Measurements from ENCODE around the gene KRTAP20-1.

Gene KRTAP20-1, protein sequence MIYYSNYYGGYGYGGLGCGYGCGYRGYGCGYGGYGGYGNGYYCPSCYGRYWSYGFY

DNA sequence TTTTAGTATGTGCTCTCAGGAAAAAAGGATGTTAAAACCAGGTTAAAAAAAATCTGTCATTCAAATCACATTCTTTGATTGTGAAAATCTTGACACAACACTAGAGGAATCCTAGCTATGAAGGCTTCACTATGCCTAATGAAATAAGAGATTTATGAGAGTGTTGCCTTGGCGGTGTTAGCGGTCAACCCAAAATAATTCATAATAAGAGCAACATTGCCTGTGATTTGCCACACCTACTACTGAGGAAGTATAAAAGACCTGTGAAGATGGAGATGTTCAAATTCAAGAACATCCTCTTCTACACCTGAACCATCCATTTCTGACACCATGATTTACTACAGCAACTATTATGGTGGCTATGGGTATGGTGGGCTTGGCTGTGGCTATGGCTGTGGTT lies at the start of gene KRTAP20-1:
TSS of gene KRTAP20-1 (plus strand) at position 301 of the 400 bp plus-strand sequence. CDS start at position 331, 30 bp downstream.
- DNase-seq = no peak

DNA sequence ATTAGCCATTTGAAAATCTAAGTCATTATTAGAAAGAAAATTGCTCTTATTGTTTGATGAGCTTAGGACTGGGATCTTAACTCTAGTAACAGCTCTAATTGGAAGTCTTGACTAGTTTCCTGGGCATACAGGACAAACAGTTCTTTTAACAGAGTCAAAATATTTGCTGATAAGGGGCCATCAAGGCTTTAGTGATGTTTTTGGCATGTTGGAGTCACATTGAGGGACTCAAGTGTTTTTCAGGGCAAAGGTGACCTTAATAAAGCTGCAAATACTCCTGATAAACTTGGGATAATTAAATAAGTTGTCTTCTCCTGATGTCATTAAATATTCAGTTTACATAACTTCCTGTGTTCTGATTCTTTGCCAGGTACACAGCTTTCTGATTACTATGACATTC lies 48.6 kb upstream of the KRTAP20-1 start:
- no peak for DNase-seq

DNA sequence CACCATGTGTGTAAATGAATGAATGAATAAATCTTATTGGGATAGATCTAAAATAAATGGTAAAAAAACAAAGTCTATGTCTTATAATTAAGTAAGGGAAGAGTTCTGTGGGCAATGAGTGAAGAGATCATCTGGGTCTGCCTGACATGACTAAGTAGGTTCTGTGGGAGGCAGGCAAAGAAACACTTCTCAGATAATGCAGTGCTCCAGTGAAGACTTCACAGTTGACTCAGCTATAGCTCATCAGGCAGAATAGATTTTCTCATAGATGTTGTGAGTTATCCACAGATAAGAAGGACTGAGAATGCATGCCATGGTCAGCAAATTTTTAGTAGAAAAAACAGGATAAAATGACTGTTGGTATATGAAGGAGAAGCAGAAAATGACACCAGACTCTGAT lies 38.5 kb upstream of the KRTAP20-1 start:
- no peak for DNase-seq

DNA sequence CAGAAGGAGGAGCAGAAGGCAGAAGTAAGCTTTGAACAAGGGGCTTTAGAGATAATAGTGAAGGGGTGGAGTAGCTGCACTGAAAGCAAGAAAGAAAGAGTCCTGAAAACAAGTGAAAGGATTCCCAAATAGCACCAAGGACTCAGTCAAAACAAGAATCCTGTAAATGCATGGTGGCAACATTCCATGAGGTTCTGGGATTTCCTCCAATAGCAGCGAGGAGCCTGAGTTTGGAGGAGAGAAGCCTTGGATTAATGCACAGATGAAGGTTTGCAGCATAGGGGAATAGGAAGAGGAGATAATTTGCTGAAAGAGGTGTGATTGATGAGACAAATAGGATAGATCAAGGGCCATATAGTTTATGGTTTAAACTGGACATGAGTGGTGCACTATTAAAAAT lies 36.9 kb upstream of the KRTAP20-1 start:
- no peak for DNase-seq

DNA sequence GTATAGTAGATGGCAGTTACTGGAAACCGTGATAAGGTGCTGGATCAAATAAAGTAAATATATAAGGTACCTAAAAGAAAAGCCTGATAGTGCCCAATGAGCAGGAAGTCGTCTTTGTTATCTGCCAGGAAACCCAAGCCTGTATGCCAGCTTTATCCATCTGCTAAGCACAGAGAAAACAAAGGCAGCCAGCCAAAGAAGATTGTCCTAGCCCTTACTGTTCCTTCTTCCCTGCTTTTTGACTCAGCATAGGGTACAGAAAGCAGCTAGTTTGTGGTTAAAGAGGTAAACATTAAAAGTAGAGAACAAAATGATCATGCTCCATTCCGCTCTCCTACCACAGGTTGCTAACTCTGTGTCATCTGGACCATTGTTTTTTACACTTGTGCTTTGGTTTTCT lies 36.1 kb upstream of the KRTAP20-1 start:
- no peak for DNase-seq

DNA sequence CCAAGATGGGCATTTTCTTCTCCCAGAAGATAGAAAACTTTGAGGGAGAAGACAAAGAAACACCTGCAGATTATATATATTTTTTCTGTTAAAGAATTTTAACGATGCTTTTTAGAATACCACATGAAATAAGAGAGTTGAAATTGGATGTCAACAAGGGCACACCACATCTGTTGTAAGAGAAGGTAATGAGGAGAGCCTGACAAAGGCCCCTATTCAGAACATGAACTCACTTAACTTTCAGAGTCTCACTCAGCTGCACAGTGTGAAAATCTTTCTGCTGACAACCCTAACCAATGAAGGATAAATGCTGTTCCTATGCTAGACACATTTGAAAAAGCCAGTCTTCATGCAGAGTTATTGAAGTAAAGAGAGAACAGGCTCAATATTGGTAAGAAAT lies 33.4 kb upstream of the KRTAP20-1 start:
- no peak for DNase-seq

DNA sequence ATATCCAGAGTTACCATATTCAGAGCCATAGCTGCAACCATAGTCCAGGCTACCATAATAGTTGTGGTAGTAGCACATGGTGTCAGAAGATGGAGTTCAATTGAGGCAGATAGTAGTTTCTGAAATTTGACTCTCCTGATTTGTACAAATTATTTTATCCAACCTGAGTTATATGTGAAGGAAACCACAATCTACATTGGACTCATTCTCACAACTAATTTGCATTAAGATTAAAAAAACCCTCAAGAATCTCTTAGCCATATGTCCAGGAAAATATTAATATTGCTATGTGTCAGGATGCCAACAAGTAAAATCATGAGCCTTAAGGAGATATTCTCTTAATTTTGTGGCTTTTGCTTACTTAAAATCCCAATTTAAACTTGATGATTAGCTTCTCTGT lies 25.9 kb upstream of the KRTAP20-1 start, which contains the start of gene KRTAP22-2:
TSS of gene KRTAP22-2 (minus strand) at position 101 of the 400 bp plus-strand sequence.
- DNase-seq = no peak

DNA sequence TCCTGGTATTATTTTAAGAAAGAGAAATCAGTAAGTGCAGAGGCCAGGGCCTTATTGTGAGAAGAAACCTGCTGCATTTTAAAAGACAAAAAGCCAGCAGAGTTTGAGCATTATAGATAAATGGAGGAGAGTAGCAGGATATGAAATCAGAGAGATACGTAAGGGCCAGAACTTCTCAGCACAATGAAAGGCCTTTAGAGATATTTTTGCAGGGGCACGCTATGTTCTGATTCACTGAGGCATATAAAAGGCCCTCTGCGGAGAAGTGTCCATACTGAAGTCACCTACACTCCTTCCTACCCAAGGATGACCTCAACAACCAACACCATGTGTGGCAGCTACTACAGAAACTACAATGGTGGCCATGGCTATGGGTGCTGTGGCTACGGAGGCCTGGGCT lies 24.1 kb upstream of the KRTAP20-1 start, which contains the start of gene KRTAP6-3:
TSS of gene KRTAP6-3 (plus strand) at position 301 of the 400 bp plus-strand sequence. CDS start at position 307, 6 bp downstream.
- no peak for DNase-seq

DNA sequence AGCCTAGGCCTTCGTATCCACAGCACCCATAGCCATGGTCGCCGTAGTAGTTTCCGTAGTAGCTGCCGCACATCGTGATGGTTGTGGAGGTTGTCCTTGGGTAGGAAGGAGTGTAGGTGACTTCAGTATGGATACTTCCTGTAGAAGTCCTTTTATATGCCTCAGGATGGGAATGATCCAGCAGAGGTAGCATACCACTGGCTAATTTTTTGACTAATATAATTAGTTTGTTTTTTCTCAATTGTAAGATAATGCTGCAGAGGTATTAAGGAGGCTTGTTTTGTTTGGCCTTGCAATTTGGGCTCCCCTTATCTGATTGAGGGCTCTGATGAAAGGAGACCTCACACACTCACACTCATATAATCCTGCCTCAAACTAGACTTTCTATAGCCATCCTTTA lies 17.4 kb upstream of the KRTAP20-1 start, which contains the start of gene KRTAP6-2:
TSS of gene KRTAP6-2 (minus strand) at position 101 of the 400 bp plus-strand sequence. CDS start at position 73, 28 bp downstream.
- DNase-seq = no peak

DNA sequence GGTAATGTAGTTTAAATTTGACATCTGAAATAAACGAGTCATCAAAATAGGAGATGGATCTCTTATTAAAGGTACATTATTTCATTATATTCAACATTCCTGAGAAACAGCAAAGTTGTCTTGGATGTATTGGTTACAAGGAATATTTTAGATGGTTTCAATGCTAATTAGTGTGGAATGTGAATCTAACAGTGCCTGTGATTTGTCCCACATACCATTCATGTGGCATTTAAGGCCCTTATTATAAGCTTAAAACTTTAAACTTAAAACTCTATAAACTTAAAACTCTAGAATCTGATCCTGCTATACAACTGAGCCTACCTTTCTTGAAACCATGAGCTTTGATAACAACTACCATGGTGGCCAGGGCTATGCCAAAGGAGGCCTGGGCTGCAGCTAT lies 15.4 kb upstream of the KRTAP20-1 start, which contains the start of gene KRTAP22-1:
TSS of gene KRTAP22-1 (plus strand) at position 301 of the 400 bp plus-strand sequence.
- no peak for DNase-seq

DNA sequence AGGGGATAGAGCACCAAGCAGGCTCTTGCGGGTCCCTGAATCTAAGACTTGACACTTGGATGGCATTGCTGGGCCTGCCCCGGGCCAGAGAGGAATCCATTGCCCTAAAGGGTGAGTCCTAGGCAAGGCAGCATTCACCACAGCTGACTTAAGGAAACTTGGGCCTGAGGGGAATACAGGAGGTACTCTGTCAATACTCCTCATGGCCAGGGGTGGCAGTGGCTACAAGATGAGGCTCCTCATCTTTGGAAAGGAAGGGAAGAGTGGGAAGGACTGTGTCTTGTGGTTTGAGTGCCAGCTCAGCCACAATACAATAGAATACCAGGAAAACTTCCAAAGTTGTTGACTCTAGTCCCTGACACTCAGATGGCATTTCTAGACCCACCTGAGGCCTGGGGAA lies 10.3 kb upstream of the KRTAP20-1 start:
- no peak for DNase-seq

DNA sequence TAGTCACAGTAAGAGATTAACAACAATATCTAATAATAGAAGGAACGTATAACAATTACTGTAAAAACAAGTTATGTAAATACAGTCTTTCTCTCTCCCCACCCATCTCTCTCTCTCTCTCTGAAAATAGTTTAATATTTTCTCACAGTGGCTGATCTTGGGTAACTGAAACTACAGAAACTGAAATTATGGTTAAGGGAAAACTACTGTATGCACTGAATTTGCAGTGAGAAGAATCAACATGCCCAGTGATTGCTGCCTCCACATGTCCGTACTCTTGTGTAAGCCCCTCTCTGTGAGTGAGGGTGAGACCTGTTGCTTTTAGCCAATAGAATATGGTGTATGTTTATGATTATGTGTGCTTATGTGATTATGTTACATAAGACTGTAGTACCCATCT lies 4.1 kb upstream of the KRTAP20-1 start:
- no peak for DNase-seq

DNA sequence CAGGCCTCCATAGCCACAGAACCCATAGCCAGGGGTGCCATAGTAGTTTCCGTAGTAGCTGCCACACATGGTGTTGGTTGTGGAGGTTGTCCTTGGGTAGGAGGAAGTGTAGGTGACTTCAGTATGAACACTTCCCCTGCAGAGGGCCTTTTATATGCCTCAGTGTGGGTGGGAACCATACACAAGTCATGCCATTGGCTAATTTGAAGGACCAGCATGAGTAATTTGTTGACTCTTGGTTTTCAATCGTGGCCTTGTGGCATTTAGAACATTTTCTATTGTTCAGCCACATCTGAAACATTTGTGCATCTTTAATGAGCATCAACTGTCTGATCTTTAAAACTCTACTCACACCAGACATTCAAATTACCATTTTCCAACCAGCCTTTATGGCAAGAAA lies 2.4 kb upstream of the KRTAP20-1 start, which contains the start of gene KRTAP6-1:
TSS of gene KRTAP6-1 (minus strand) at position 95 of the 400 bp plus-strand sequence. CDS start at position 69, 26 bp downstream.
- no peak for DNase-seq

DNA sequence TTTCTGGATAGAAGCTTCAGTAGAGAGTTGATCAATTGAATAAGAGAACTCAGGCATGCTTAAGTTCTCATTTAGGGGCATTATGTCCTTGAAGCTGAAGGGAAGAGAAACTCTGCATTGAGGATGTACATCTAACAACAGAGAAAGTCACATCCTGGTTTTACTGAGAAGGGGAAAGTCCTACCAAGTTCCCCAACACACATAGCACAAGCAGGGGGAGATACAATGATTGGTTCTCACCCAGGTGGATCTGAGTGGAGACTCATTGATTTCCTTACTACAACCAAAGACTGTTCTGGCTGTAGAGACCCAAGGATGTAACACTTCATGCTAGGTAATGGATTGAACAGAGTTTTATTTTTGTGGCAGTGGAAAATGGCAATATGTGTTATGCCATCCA lies 1.0 kb upstream of the KRTAP20-1 start:
- DNase-seq = no peak

DNA sequence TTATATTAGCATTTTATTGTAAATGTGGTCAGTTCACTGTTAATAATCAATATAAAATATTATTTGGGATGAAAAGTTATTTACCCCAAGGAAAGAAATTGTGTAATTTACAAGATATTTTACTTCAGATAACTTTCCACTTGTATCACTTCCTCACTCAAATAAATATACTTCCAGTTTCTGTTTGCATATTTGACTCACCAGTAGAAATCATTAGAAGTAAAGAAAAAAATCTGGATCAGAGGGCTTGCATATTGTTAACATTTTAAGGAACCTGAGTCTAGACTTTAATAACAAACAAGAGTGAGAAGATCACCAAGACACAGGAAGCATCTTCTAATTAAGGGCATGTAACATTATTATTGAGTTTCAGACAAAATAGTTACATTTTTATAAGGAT lies 3.9 kb downstream of the KRTAP20-1 start:
- DNase-seq = no peak

DNA sequence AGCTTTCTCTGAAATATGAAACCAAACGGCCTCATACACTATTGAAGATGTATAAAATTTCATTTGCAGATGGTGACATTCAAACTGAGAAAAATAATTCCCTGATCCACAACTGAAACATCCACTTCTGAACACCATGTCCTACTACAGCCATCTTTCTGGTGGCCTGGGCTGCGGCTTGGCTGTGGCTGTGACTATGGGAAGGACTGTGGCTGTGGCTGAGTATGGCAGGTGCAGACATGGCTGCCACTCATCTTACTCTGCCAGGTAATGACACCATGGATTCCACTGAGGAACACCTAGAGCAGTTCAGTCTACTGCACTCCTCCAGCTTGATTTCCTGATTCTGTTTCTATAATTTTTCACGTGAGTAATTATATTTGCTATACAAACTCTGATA lies 4.3 kb downstream of the KRTAP20-1 start, which contains the start of gene KRTAP20-4:
TSS of gene KRTAP20-4 (plus strand) at position 106 of the 400 bp plus-strand sequence.
- no peak for DNase-seq

DNA sequence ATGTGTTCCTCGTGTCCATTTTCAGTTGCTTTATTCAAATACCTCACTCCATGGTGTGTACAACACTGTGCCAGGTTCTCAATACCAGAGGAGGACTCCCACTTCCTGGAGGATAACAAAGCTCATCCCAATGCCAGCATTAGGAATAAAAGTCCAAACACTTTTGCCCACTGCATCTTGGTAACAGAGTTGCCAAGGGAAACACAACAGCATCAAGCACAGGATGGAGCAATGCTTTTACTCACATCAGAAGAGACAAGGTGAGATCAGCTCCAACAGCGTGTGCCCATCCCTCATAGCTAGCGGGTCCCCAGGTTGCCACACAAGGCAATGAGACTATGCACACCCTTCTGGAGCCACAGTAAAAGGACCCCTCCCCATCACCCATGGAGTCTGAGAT lies 7.1 kb downstream of the KRTAP20-1 start:
- DNase-seq = no peak

DNA sequence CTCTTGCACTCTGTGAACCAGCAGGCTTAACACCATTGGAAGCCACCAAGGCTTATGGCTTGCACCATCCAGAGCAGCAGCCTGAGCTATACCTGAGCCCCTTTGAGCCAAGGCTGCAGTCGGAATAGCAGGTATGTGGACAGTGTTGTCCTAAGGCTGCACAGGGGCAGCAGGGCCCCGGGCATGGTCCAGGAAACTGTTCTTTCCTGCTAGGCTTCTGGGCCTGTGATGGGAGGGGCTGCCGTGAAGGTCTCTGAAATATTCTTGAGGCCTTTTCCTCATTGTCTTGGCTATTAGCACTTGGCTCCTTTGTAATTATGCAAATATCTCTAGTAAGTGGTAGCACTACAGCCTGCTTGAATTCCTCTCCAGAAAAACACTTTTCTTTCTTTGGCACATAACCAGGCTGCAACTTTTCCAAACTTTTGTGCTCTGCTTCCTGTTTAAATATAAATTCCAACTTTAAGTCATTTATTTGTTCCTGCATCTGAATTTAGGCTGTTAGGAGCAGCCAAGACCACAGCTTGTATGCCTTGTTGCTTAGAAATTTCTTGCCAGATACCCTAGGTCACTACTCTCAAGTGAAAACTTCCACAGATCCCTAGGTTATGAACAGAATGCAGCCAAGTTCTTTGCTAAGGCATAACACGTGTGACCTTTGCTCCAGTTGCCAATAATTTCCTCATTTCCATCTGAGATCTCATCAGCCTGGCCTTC lies 9.4 kb downstream of the KRTAP20-1 start:
- no peak for DNase-seq

DNA sequence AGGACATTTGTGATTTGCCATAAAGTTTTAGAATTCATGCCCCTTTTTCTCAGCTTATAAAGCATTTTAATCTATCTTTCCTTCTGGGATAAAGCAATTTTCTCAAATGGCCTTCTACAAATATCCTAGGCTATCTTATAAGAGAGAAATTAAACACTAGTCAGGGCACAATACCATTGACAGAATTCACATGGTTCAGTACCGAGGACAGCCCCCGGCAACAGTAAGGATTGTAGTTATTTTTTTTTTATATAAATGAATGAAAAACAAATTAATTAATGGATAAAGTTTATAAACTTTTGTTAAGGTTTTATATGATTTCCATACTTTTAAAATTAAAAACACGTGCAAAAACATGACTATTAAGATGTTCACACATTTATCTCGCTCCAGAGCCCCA lies 11.9 kb downstream of the KRTAP20-1 start:
- no peak for DNase-seq

DNA sequence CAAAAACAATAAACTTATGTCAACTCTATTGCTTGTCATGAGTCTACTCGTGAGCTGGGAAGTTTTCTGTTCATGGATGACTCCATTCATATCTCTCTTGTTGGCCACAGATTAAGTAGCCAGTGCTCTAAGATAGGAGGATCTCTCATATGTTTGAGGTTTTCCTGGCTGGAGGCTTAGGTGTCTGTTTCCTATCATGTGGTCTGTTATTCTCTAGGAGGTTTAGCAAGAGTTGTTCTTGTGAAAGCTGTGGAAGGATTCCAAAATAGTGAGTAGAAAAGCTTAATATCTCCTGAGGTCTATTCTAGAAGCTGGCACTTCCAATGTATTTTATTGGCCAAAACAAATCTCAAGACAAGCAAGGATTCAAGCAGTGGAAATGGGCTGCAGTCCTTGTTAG lies 13.0 kb downstream of the KRTAP20-1 start:
- DNase-seq = no peak

DNA sequence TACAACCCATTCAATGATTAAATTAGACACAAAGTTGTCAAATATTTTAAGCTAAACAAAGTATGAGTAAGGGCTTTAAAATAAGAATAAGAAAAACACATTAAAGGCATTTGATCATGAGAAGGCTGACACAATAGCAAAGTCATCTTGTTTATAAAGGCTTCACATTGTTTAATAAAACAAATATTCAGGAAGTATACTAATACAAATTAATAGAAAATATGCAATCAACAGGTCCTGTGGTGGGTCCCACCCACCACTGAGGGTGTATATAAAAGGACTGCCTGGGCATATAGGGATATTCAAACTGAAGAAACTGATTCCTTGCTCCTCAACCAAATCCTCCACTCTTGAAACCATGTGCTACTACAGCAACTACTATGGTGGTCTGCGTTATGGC lies 18.7 kb downstream of the KRTAP20-1 start, which contains the start of gene KRTAP20-2:
TSS of gene KRTAP20-2 (plus strand) at position 301 of the 400 bp plus-strand sequence. CDS start at position 359, 58 bp downstream.
- no peak for DNase-seq

DNA sequence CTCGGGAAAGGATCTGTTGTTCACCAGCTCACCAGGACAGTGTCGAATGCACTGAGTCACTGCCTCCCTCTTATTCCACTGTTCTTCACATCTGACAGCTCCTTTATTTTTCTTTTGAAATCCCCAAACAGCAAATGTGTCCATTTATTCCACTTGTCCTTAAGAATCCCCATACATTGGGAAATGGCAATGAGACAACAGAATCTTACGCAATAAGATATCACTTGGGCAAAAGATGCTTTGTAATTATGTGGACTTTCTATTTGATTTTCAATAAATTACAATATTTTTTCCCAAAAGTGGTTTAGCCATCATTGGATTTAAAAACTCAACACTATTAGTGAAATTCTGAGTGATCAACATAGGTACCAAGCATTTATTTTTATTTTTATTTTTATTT lies 22.5 kb downstream of the KRTAP20-1 start:
- no peak for DNase-seq

DNA sequence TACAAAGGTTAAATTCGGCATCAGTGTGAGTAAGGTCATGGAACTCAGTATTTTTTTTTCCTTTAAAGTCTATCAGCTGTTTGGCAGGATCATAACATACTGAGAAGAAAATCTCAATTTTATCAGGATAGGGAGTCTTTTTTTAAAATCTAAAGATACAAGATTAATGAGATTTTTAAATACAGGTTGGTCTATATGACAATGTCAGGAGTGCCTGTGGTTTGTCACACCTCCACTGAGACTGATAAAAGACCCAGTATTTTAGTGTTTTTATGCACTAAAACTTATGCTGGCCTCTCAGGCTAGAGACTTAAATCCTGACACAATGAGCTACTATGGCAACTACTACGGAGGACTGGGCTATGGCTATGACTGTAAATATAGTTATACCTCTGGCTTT lies 26.3 kb downstream of the KRTAP20-1 start, which contains the start of gene KRTAP20-3:
TSS of gene KRTAP20-3 (plus strand) at position 301 of the 400 bp plus-strand sequence.
- no peak for DNase-seq

DNA sequence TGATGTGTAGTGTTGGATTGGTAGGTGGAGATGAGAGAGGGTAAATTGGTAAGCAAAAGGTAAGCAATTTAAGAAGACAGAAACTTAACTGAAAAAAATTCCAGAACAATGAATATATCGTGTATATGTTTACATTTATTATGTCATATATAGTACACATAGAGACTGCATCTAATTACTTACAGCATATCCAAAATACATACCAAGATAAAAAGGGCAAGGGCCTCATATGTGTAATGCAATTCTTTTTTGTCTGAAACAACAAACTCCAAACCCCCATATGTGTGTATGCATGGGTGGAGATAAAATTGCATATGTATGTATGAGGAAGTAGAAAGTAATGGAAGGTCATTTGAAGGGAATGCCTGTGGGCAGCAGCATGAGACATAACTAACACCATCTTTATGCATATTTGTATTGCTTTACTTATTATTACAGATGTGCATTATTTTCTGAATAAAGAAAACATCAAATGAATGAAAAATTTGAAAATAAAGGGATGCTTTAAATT lies 30.7 kb downstream of the KRTAP20-1 start:
- DNase-seq = no peak
